ENCODE measurements around the gene SLA2. TPM values are rescaled to one million over a fixed set of nuclear protein-coding genes. Genes with fewer than 3 reads are reported as not detected.

Gene SLA2
- total and polyA plus RNA-seq, 2 of the 8 experiments (the other 6 are each of a cell fraction or from before 2014, with no cell fraction given), result 0.18 TPM; not detected in 1

DNA sequence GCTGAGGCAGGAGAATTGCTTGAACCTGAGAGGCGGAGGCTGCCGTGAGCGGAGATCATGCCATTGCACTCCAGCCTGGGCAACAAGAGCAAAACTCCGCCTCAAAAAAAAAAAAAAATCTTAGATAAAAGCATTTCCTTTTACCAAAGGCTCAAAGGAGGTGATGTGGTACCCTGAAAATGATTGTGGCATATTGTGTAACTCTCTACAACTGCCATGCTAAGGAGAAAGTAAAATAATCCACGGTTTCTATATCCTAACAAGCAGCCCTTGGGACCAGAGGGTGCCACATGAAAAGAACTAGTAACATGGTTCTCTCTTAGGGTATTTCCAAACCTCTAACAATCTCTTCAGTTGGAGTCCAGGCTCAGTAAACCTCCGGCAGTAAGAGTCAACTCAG lies 38.8 kb upstream of the SLA2 start:
- Histone ChIP-seq H3K27ac (ENCODE audit: low read depth, low read length) (no peak overlapping the region), H2BK5ac (ENCODE audit: low read depth, low read length) (no peak overlapping the region), H3K56ac (replicated peaks; ENCODE audit: insufficient read length, low read depth, low read length) (no peak overlapping the region), H3K4me3 (ENCODE audit: extremely low read depth in 1 of 4, insufficient read depth in 2 of 4, low read depth in 3 of 4, low read length in 4 of 4) (no peak overlapping the region), H4K5ac (ENCODE audit: insufficient read length, low read depth, low read length) (no peak overlapping the region), H2BK120ac (replicated peaks; ENCODE audit: low read depth, low read length) (no peak overlapping the region), H2BK15ac (ENCODE audit: low read length) (no peak overlapping the region), H2BK12ac (ENCODE audit: low read depth, low read length) (no peak overlapping the region), H3K4me2 (ENCODE audit: insufficient read depth in 1 of 2, low read depth in 2 of 2, low read length in 2 of 2) (no peak overlapping the region), H3K4ac (replicated peaks; ENCODE audit: insufficient read length, low read depth, low read length) (no peak overlapping the region), H3K79me2 (ENCODE audit: control insufficient read depth in 1 of 2, insufficient read depth in 2 of 2, low read length in 2 of 2) (no peaks in the 10 kb centered on the region), H2AFZ (ENCODE audit: low read length) (no peak overlapping the region), H3K18ac (ENCODE audit: extremely low read depth, low read length) (no peak overlapping the region), H3K9me3 (ENCODE audit: insufficient read depth in 2 of 2, low read depth in 1 of 2, low read length in 1 of 2) (no peaks in the 10 kb centered on the region), H3K23me2 (ENCODE audit: low read depth, low read length) (no peaks in the 10 kb centered on the region), H3K14ac (ENCODE audit: insufficient read length) (no peak overlapping the region), H2AK5ac (ENCODE audit: low read depth, low read length) (no peak overlapping the region), H3K27me3 (replicated peaks in 1 of 4; ENCODE audit: control insufficient read depth in 3 of 4, extremely low read depth in 1 of 4, insufficient read depth in 3 of 4, low read length in 3 of 4) (no peaks in the 10 kb centered on the region), H3K23ac (ENCODE audit: insufficient read length) (no peak overlapping the region), H3K36me3 (ENCODE audit: control insufficient read depth in 2 of 4, insufficient read depth in 4 of 4, low read length in 3 of 4) (peaks cover 0 to 5% (median 0%) of the 10 kb centered on the region in 4 experiments; a peak in 3 of 8 replicates), H3K4me1 (replicated peaks in 1 of 4; ENCODE audit: control insufficient read depth in 3 of 4, insufficient read depth in 4 of 4, low read length in 3 of 4) (no peaks in the 10 kb centered on the region), H4K91ac (replicated peaks; ENCODE audit: insufficient read length, low read length) (no peak overlapping the region), H4K20me1 (replicated peaks in 1 of 2; ENCODE audit: control insufficient read depth in 1 of 2, insufficient read depth in 2 of 2, low read length in 2 of 2) (no peaks in the 10 kb centered on the region), H3K79me1 (ENCODE audit: low read depth, low read length) (no peaks in the 10 kb centered on the region), H4K8ac (ENCODE audit: extremely low read depth, insufficient read depth, low read length) (no peak overlapping the region), H3K9ac (replicated peaks in 1 of 4; ENCODE audit: extremely low read depth in 1 of 4, low read depth in 3 of 4, low read length in 3 of 4) (no peak overlapping the region), H2BK20ac (ENCODE audit: low read length) (no peak overlapping the region)
- TF ChIP-seq, protein P1, sequence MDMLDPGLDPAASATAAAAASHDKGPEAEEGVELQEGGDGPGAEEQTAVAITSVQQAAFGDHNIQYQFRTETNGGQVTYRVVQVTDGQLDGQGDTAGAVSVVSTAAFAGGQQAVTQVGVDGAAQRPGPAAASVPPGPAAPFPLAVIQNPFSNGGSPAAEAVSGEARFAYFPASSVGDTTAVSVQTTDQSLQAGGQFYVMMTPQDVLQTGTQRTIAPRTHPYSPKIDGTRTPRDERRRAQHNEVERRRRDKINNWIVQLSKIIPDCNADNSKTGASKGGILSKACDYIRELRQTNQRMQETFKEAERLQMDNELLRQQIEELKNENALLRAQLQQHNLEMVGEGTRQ (IDR thresholded peaks at IDR 0.05; ENCODE audit: low read length), result no peak
- TF ChIP-seq CEBPB (IDR thresholded peaks at IDR 0.05; ENCODE audit: low read depth, low read length) (no peak), YY1 (IDR thresholded peaks at IDR 0.05; ENCODE audit: low read depth, low read length) (no peak), HDAC6 (IDR thresholded peaks at IDR 0.05; ENCODE audit: low read depth, low read length) (no peak), RAD21 (IDR thresholded peaks at IDR 0.05 in 1 of 2, conservative IDR thresholded peaks at IDR 0.05 in 1 of 2; ENCODE audit: low read depth in 2 of 2, low read length in 2 of 2) (no peak), CBX8 (IDR thresholded peaks at IDR 0.05; ENCODE audit: borderline replicate concordance, low read depth, low read length) (no peak), SP2 (IDR thresholded peaks at IDR 0.05; ENCODE audit: low read length) (no peak)
- TF ChIP-seq, protein P2, sequence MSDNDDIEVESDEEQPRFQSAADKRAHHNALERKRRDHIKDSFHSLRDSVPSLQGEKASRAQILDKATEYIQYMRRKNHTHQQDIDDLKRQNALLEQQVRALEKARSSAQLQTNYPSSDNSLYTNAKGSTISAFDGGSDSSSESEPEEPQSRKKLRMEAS (IDR thresholded peaks at IDR 0.05), result no peak
- 89% methylated on average over 6 of the region's 6 CpGs; no CpG with 5 or more reads in 1 of the 2 experiments for WGBS, 2 experiments (ENCODE audit: extremely low coverage in 1 of 2, insufficient coverage in 1 of 2, insufficient read length in 1 of 2, insufficient replicate concordance in 2 of 2, low coverage in 1 of 2, low lambda C conversion rate in 2 of 2, missing lambda C conversion rate in 1 of 2)
- ChIA-PET CTCF (ENCODE audit: partially characterized antibody) (interaction anchor here (0.6 to 1.1 kb wide), 3 partner anchors 27 to 72 kb away, joined by 3 to 4 read pairs (median 3); no protein-coding TSS in a partner anchor), POLR2A (ENCODE audit: partially characterized antibody) (interaction anchor here (1.3 kb wide), 1 partner anchor 68 kb away, joined by 3 read pairs; no protein-coding TSS in a partner anchor)
- no peak for DNase-seq (ENCODE audit: low read depth in 1 of 2, low spot score in 2 of 2)
- no peak for FAIRE-seq
